HL-60 (cell line): Measurements from ENCODE around the gene KBTBD4.

Experiments
- REST ChIP-seq: IDR thresholded peaks from 2 replicates; pipeline ENCODE4 v1.6.1; 2012; ENCODE audit warnings: low read depth; ENCODE audit not compliant: insufficient replicate concordance
- TF ChIP-seq, protein P1 (sequence below): IDR thresholded peaks from one replicate; pipeline ENCODE4 v1.5.1; 2011; ENCODE audit warnings: low read length, control low read depth, inconsistent platforms; ENCODE audit not compliant: insufficient read depth

DNA sequence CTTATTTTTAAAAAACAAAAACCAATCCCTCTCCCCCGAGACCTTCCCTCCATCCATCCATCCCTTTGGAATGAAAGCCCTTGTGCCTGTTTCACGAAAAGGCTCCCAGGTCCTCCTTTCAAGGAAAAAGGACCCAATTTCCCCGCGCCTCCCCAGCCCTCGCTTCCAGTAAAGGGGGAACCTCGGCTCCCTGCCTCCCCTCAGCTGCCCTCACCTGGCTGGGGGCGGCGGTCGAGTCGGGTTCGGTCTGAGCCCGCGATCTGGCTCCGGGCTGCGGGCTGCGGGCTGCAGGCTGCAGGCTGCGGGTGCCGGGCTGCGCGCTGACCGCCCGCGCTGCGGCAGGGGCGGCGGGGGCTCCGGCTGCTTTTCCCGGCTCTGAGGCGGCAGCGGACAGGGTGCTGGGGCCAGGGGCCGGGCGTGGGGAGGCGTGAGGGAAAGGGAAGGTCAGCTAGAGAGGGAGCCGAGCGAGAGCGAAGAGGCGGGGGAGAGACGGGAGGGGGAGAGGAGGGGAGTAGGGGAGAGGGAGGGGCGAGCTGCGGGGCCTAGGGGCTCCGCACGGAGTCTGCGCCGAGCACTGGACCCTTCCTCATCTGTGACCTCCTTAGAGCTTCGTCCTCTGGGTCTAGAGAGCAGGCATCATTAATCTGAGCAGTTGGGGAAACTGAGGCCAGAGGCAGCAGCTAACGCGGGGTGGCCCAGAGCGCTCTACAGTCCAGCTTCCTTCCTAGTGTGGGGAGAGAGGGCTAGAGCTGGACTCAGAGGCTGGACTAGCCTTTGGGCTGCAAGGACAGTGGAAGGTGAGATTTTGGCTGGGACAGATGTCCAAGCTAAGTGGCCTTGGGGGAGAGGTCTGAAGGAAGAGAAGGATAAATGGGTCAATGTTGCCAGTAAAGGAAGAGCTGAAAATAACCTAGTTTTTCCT, 15.4 kb upstream of the KBTBD4 start, which contains the start of gene C1QTNF4:
- TF ChIP-seq, protein P1, sequence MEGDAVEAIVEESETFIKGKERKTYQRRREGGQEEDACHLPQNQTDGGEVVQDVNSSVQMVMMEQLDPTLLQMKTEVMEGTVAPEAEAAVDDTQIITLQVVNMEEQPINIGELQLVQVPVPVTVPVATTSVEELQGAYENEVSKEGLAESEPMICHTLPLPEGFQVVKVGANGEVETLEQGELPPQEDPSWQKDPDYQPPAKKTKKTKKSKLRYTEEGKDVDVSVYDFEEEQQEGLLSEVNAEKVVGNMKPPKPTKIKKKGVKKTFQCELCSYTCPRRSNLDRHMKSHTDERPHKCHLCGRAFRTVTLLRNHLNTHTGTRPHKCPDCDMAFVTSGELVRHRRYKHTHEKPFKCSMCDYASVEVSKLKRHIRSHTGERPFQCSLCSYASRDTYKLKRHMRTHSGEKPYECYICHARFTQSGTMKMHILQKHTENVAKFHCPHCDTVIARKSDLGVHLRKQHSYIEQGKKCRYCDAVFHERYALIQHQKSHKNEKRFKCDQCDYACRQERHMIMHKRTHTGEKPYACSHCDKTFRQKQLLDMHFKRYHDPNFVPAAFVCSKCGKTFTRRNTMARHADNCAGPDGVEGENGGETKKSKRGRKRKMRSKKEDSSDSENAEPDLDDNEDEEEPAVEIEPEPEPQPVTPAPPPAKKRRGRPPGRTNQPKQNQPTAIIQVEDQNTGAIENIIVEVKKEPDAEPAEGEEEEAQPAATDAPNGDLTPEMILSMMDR: no peak
- no peak for TF ChIP-seq REST
